Tibial nerve (tissue), 4 donors: Measurements from ENCODE around the gene IFNA13. TPM values are rescaled to one million over a fixed set of nuclear protein-coding genes. Genes with fewer than 3 reads are reported as not detected.

Experiments
- DNase-seq, 2 donors: peaks; one replicate each; pipeline ENCODE4 v3.0.0-alpha.2; 2019; ENCODE audit warnings: low spot score in 2 of 2
- H3K27ac ChIP-seq, 4 donors: fragments of 200-600 bp; sonication (generic) in 3 of 4; one replicate each; pipeline ENCODE4 v1.5.1; 2017 to 2019; ENCODE audit warnings: mild to moderate bottlenecking in 1 of 4
- H3K27me3 ChIP-seq, 2 donors: fragments of 200-600 bp; sonication (generic) in 1 of 2; one replicate each; pipeline versions ENCODE4 v1.5.1 to v1.6.0; 2017 to 2019
- H3K36me3 ChIP-seq, 3 donors: fragments of 200-600 bp; sonication (generic); one replicate each; pipeline ENCODE4 v1.5.1; 2018 to 2019
- H3K4me1 ChIP-seq, 4 donors: fragments of 200-600 bp; sonication (generic) in 3 of 4; one replicate each; pipeline ENCODE4 v1.5.1; 2017 to 2019
- H3K4me3 ChIP-seq, 4 donors: fragments of 200-600 bp; sonication (generic) in 3 of 4; one replicate each; pipeline ENCODE4 v1.5.1; 2017 to 2019; ENCODE audit warnings: mild to moderate bottlenecking in 1 of 4, moderate library complexity in 1 of 4
- H3K9me3 ChIP-seq, 4 donors: fragments of 200-600 bp; sonication (generic) in 3 of 4; one replicate each; pipeline ENCODE4 v1.5.1; 2017 to 2019
- CTCF ChIP-seq, 5 experiments: fragments of 200-600 bp in 3 of 5; fragments of 450-650 bp in 2 of 5; sonication (generic) in 3 of 5; IDR thresholded peaks; one replicate each; pipeline ENCODE4 v1.5.1; 2016 to 2019; ENCODE audit warnings: antibody characterized with exemption in 5 of 5, mild to moderate bottlenecking in 3 of 5, moderate library complexity in 2 of 5
- EP300 ChIP-seq, 2 donors: sonication (generic); formaldehyde crosslinking; IDR thresholded peaks; one replicate each; pipeline ENCODE4 v1.6.1; 2017; ENCODE audit warnings: antibody characterized with exemption in 2 of 2, mild to moderate bottlenecking in 1 of 2
- POLR2A ChIP-seq, 2 donors: fragments of 450-650 bp; IDR thresholded peaks; one replicate each; pipeline ENCODE4 v1.6.1; 2017; ENCODE audit warnings: antibody characterized with exemption in 2 of 2, mild to moderate bottlenecking in 2 of 2, moderate library complexity in 2 of 2
- whole genome bisulfite sequencing, 2 donors: methylation state at CpG; one replicate each; pipeline ENCODE4 v1.1.5; 2018; 5-methylcytosine and 5-hydroxymethylcytosine counted together
- total RNA-seq, 4 donors: library from RNA; depleted of rRNA; stranded (reverse); fragments of >200 nt; gene quantifications; one replicate each; pipeline ENCODE4 v1.1.0, GENCODE V29; 2016

IFNA13 gene
- total RNA-seq, 4 donors from 2014 or later: not detected

GRCh38 chr9:21357479-21358460 lies 10.1 kb downstream of the IFNA13 start:
- no peak for TF ChIP-seq CTCF (IDR thresholded peaks at IDR 0.05)
- TF ChIP-seq POLR2A (IDR thresholded peaks at IDR 0.05): no peak
- TF ChIP-seq EP300 (IDR thresholded peaks at IDR 0.05): no peak
- DNase-seq: no peak
- Histone ChIP-seq H3K36me3 (no peaks in the 10 kb centered on the region), H3K4me1 (no peaks in the 10 kb centered on the region), H3K4me3 (no peak overlapping the region), H3K27ac (no peak overlapping the region), H3K27me3 (no peaks in the 10 kb centered on the region), H3K9me3 (no peaks in the 10 kb centered on the region)
- 63 to 67% methylated on average over 7 of the region's 7 CpGs for WGBS, 2 donors

GRCh38 chr9:21350787-21351186 lies 17.1 kb downstream of the IFNA13 start, which contains the start of gene IFNA6:
TSS of gene IFNA6 (minus strand) at chr9:21350887. CDS start at chr9:21350887, 0 bp downstream.
- H3K4me3 ChIP-seq: no peak within 1 kb of the TSS
- no peaks in the 10 kb centered on the region for H3K27me3 ChIP-seq
- no peak within 1 kb of the TSS for H3K27ac ChIP-seq
- H3K4me1 ChIP-seq: no peaks in the 10 kb centered on the region
- no peaks in the 10 kb centered on the region for H3K9me3 ChIP-seq
- 84 to 91% methylated on average over 1 of the region's 1 CpG for WGBS, 2 donors
- DNase-seq: no peak
- no peaks in the 10 kb centered on the region for H3K36me3 ChIP-seq
- TF ChIP-seq EP300 (IDR thresholded peaks at IDR 0.05) (no peak), CTCF (IDR thresholded peaks at IDR 0.05) (no peak), POLR2A (IDR thresholded peaks at IDR 0.05) (no peak)

GRCh38 chr9:21348430-21348970 lies 19.4 kb downstream of the IFNA13 start:
- DNase-seq: no peak
- Histone ChIP-seq H3K4me3 (no peak overlapping the region), H3K27ac (no peak overlapping the region), H3K36me3 (no peaks in the 10 kb centered on the region), H3K9me3 (peaks cover 0 to 8% (median 0%) of the 10 kb centered on the region in 4 donors), H3K27me3 (no peaks in the 10 kb centered on the region), H3K4me1 (no peaks in the 10 kb centered on the region)
- TF ChIP-seq POLR2A (IDR thresholded peaks at IDR 0.05): no peak
- TF ChIP-seq EP300 (IDR thresholded peaks at IDR 0.05): no peak
- TF ChIP-seq CTCF (IDR thresholded peaks at IDR 0.05): no peak
- 72 to 80% methylated on average over 3 of the region's 3 CpGs for WGBS, 2 donors

- Histone ChIP-seq H3K27ac (no peak overlapping the region), H3K36me3 (no peaks in the 10 kb centered on the region), H3K27me3 (no peaks in the 10 kb centered on the region), H3K9me3 (peaks cover 0 to 8% (median 0%) of the 10 kb centered on the region in 4 donors), H3K4me1 (peaks cover 0 to 5% (median 0%) of the 10 kb centered on the region in 4 donors), H3K4me3 (no peak overlapping the region)
- DNase-seq: no peak
- TF ChIP-seq POLR2A (IDR thresholded peaks at IDR 0.05) (no peak), EP300 (IDR thresholded peaks at IDR 0.05) (no peak)
- 80 to 83% methylated on average over 4 of the region's 4 CpGs for WGBS, 2 donors
These were observed 27.1 kb downstream of the IFNA13 start for GRCh38 chr9:21340735-21341134.

- no peak overlapping the region for H3K4me3 ChIP-seq
- H3K9me3 ChIP-seq: no peaks in the 10 kb centered on the region
- no peak for DNase-seq
- no peaks in the 10 kb centered on the region for H3K36me3 ChIP-seq
- no peak overlapping the region for H3K27ac ChIP-seq
- H3K27me3 ChIP-seq: no peaks in the 10 kb centered on the region
- H3K4me1 ChIP-seq: peaks cover 4 to 35% (median 13%) of the 10 kb centered on the region in 4 donors
- TF ChIP-seq CTCF (IDR thresholded peaks at IDR 0.05) (no peak), POLR2A (IDR thresholded peaks at IDR 0.05) (no peak), EP300 (IDR thresholded peaks at IDR 0.05) (no peak)
These were observed 31.4 kb downstream of the IFNA13 start for GRCh38 chr9:21336457-21336856.
